GM19238 (cell line): Measurements from ENCODE around the gene ANXA9.
A peak's percentile ranks its signal among the peaks of the same experiment; 100 is the strongest.

Source experiments
- DNase-seq: peaks from one replicate; pipeline ENCODE4 v3.0.0; 2011; ENCODE audit warnings: low spot score; ENCODE audit not compliant: insufficient read length

ANXA9 gene

GRCh38 chr1:151003180-151003579 is 21.1 kb downstream of the ANXA9 start:
- DNase-seq, result no peak

GRCh38 chr1:151005729-151006319 is 23.7 kb downstream of the ANXA9 start:
- no peak for DNase-seq

- peak; percentile 56 for DNase-seq
These were observed 24.4 kb downstream of the ANXA9 start, which contains the start of gene MINDY1 for GRCh38 chr1:151006327-151007052. TSS of gene MINDY1 (minus strand) at chr1:151006902. CDS start at chr1:151002617, 4,285 bp downstream.

GRCh38 chr1:151007853-151008243 is 25.8 kb downstream of the ANXA9 start:
- DNase-seq, result no peak

- peak; percentile 95 for DNase-seq
These were observed 26.4 kb downstream of the ANXA9 start, which contains the start of gene PRUNE1 for GRCh38 chr1:151008244-151009205. TSS of gene PRUNE1 (plus strand) at chr1:151008449. CDS start at chr1:151008633, 184 bp downstream.

GRCh38 chr1:151009206-151009587 is 27.1 kb downstream of the ANXA9 start:
- no peak for DNase-seq

GRCh38 chr1:151009674-151010345 is 27.7 kb downstream of the ANXA9 start:
- no peak for DNase-seq

GRCh38 chr1:151010346-151010726 is 28.2 kb downstream of the ANXA9 start:
- no peak for DNase-seq

GRCh38 chr1:151011154-151011850 is 29.2 kb downstream of the ANXA9 start:
- DNase-seq, result no peak

- DNase-seq, result no peak
These were observed 30.8 kb downstream of the ANXA9 start for GRCh38 chr1:151012684-151013471.

GRCh38 chr1:151013518-151013917 is 31.4 kb downstream of the ANXA9 start:
- DNase-seq, result no peak

GRCh38 chr1:151024540-151025146 is 42.6 kb downstream of the ANXA9 start:
- peak; percentile 75 for DNase-seq

- no peak for DNase-seq
These were observed 44.4 kb downstream of the ANXA9 start for GRCh38 chr1:151026460-151026859.

- DNase-seq, result no peak
These were observed 50.1 kb downstream of the ANXA9 start for GRCh38 chr1:151032164-151032563.

GRCh38 chr1:151035167-151035566 is 53.1 kb downstream of the ANXA9 start:
- DNase-seq, result no peak

- no peak for DNase-seq
These were observed 54.3 kb downstream of the ANXA9 start, which contains the start of gene BNIPL for GRCh38 chr1:151036356-151036755. TSS of gene BNIPL (plus strand) at chr1:151036586. CDS start at chr1:151036726, 140 bp downstream.

GRCh38 chr1:151037032-151037431 is 54.9 kb downstream of the ANXA9 start:
- no peak for DNase-seq

- DNase-seq, result no peak
These were observed 57.4 kb downstream of the ANXA9 start for GRCh38 chr1:151039521-151039920.

- no peak for DNase-seq
These were observed 61.1 kb downstream of the ANXA9 start for GRCh38 chr1:151043163-151043562.
